Ishikawa (cell line): ENCODE measurements around the gene ZNF672.

Experiments
- CEBPB ChIP-seq: IDR thresholded peaks from 2 replicates; pipeline ENCODE4 v1.6.1; 2012
- CREB1 ChIP-seq: IDR thresholded peaks from 2 replicates; pipeline ENCODE4 v1.6.1; 2012; ENCODE audit warnings: low read depth
- EGR1 ChIP-seq: IDR thresholded peaks from 2 replicates; pipeline ENCODE4 v1.6.1; 2012
- EP300 ChIP-seq: IDR thresholded peaks from 2 replicates; pipeline ENCODE4 v1.6.1; 2012; ENCODE audit warnings: borderline replicate concordance
- FOXM1 ChIP-seq: IDR thresholded peaks from 2 replicates; pipeline ENCODE4 v1.6.1; 2012; ENCODE audit warnings: low read depth, borderline replicate concordance
- NFIC ChIP-seq: IDR thresholded peaks from 2 replicates; pipeline ENCODE4 v1.6.1; 2012
- RAD21 ChIP-seq: IDR thresholded peaks from 2 replicates; pipeline ENCODE4 v1.6.1; 2012; ENCODE audit warnings: low read depth
- TAF1 ChIP-seq: IDR thresholded peaks from 2 replicates; pipeline ENCODE4 v1.6.1; 2012; ENCODE audit warnings: low read depth, mild to moderate bottlenecking
- TCF12 ChIP-seq: IDR thresholded peaks from 2 replicates; pipeline ENCODE4 v1.6.1; 2012; ENCODE audit warnings: low read depth
- TEAD4 ChIP-seq: IDR thresholded peaks from 2 replicates; pipeline ENCODE4 v1.6.1; 2012
- YY1 ChIP-seq: IDR thresholded peaks from 2 replicates; pipeline ENCODE4 v1.6.1; 2012; ENCODE audit warnings: low read depth
- ZBTB7A ChIP-seq: IDR thresholded peaks from 2 replicates; pipeline ENCODE4 v1.6.1; 2012; ENCODE audit warnings: low read depth
- TF ChIP-seq, protein P1 (sequence below): IDR thresholded peaks from 2 replicates; pipeline ENCODE4 v1.6.1; 2012
- TF ChIP-seq, protein P2 (sequence below): IDR thresholded peaks from 2 replicates; pipeline ENCODE4 v1.6.1; 2012
- TF ChIP-seq, protein P3 (sequence below): IDR thresholded peaks from 2 replicates; pipeline ENCODE4 v1.6.1; 2012; ENCODE audit warnings: low read depth, mild to moderate bottlenecking

The ZNF672 gene

DNA sequence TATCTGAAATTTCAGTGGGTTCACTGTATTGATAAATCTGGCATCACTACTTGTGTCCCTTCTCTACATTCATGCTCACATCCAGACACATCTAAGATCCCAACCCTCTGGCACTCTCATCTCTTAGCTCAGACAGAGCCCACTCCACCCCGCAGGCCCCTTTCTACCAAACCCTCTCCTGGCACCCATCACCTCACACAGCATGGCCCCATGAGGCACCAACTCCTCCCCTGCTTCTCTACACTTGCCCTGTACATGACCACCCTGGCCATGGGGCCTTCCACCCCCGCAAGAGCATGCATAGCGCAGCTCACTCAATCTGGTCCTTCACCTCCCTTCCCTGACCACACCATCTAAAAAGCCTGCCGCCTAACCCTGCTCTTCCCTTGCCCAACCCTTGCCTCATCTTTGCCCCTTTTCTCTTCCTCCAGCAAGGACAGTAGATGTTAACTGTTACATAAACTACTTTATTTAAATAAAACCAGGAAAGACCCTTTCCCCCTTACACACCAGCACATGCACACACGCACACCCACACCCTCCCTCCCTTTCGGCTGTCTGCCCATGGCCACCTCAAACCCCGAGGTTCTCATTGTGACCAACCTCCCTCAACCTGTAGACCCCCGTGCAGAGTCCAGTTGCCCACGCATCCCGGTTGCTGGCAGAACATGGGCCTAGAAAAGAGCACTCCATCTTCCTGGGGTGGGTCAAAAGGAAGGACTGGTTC lies 27.9 kb upstream of the ZNF672 start:
- TF ChIP-seq CREB1 (no peak), FOXM1 (no peak), RAD21 (no peak), ZBTB7A (no peak), EP300 (no peak), NFIC (no peak), TAF1 (no peak)
- TF ChIP-seq, protein P1, sequence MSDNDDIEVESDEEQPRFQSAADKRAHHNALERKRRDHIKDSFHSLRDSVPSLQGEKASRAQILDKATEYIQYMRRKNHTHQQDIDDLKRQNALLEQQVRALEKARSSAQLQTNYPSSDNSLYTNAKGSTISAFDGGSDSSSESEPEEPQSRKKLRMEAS: no peak
- TF ChIP-seq, protein P2, sequence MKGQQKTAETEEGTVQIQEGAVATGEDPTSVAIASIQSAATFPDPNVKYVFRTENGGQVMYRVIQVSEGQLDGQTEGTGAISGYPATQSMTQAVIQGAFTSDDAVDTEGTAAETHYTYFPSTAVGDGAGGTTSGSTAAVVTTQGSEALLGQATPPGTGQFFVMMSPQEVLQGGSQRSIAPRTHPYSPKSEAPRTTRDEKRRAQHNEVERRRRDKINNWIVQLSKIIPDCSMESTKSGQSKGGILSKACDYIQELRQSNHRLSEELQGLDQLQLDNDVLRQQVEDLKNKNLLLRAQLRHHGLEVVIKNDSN: no peak

DNA sequence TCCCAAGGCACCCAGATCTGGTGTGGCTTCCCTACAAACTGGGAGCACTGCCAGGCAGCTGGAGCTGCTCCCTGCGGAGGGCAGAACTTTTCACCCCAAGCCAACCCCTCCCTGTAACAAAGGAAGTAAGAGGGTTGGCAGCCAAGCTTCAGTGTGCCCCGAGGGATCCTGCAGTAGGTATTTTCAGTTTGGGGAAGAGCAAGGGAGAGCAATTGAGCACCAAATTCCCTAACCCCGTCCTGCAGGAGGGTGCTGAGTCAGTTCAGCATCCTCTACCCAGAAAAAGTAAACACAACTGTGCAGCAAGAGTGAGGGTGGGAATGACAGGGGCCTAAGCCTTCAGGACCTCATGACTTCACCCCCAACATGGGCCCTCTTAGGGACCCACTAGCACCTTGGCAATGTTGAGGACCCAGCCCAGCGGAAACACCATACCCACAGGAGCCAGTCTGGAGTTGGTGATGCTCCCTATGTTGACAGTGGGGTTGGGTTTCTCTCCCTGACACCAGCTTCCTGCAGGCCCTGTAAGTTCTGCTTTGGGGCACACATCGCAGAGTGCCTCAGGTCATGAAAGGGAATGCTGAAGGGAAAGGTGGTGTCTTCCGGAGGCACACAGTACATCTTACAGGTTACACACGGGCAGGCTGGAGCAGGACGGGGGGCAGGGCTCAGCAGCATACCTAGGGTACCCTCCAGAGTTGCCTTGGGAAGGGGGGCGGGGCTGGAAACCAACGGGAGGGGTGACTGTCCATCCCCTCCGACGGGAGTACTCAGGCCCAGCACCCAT lies 27.1 kb upstream of the ZNF672 start:
- TF ChIP-seq, protein P2: no peak
- no peak for TF ChIP-seq CEBPB

DNA sequence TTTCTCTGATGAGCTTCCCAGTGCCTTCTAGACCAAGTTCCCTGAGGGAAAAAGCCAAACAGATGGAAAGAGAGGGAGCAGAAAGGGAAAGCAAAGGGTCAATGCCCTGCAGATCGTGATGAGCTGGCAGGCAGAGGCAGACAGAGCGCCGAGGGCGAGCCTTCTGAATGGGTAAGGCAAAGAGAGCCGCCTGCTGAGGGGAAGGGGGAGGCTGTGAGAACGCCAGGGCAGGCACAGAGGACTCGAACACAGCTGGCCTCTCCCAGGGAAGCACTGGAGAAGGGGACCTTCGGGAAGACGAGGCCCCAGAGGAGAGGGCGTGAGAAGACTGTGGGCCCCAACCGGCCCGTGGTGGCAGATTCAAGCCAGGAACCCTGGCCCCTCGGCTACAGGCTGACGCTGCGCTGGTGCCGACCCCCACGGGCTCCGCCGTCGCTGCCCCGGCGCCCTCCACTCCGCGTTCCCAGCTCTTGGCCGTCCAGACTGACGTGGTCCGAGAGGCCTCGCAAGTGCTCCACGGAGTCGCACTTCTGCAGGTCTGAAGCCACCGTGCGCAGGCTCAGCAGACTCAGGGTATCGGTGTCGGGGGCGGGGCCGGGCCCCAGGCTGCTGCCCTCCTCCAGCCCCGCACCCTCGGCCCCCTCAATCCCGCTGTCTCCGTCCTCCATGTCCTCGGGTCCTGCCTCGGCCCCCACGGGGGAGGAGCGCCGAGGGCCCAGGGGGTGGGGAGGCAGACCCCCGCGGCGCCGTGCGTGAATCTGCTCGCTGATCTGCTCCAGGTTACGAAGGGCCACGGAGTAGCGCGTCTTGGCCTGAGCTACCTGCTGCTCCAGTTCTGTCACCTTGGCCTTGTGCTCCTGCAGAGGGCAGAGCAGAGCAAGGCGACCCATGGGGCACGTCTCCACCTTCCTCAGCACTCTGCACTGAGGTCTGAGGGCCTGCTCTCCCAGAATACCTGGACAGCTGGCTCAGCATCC lies 26.2 kb upstream of the ZNF672 start:
- TF ChIP-seq YY1 (no peak), RAD21 (no peak), ZBTB7A (no peak), NFIC (no peak), EP300 (no peak), FOXM1 (no peak)
- TF ChIP-seq, protein P1: no peak
- TF ChIP-seq, protein P3, sequence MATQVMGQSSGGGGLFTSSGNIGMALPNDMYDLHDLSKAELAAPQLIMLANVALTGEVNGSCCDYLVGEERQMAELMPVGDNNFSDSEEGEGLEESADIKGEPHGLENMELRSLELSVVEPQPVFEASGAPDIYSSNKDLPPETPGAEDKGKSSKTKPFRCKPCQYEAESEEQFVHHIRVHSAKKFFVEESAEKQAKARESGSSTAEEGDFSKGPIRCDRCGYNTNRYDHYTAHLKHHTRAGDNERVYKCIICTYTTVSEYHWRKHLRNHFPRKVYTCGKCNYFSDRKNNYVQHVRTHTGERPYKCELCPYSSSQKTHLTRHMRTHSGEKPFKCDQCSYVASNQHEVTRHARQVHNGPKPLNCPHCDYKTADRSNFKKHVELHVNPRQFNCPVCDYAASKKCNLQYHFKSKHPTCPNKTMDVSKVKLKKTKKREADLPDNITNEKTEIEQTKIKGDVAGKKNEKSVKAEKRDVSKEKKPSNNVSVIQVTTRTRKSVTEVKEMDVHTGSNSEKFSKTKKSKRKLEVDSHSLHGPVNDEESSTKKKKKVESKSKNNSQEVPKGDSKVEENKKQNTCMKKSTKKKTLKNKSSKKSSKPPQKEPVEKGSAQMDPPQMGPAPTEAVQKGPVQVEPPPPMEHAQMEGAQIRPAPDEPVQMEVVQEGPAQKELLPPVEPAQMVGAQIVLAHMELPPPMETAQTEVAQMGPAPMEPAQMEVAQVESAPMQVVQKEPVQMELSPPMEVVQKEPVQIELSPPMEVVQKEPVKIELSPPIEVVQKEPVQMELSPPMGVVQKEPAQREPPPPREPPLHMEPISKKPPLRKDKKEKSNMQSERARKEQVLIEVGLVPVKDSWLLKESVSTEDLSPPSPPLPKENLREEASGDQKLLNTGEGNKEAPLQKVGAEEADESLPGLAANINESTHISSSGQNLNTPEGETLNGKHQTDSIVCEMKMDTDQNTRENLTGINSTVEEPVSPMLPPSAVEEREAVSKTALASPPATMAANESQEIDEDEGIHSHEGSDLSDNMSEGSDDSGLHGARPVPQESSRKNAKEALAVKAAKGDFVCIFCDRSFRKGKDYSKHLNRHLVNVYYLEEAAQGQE: no peak
- TF ChIP-seq, protein P2: no peak

DNA sequence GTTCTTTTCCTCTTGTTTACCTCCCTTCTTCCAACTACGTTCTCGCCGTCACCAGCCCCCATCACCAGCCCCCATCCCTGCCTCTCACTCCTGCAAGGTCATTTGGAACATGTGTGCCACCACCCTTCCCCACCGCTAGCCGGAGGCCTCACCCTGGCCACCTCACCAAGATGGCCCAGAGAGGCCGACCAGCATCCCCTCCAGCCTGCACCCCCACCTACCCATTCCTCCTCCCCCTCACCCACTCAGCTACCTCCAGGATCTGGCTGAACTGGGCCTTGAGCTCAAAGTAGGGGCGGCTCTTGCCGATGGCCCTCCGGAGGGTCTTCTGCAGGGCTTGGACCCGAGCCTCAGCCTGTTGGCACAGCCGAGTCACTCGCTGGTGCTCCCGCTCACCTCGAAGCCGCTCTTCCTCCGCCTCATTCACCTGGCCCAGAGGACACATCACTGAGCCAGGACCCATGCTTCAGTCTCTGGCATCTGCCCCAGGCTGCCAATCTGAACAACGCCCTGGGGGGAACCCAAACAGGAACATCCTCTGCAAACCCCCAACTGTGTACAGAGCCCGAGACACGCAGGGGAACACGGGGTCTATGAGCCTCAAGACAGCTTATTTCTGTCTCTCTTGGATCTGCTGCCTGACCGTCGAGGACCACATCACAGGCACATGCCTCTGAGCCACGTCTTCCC lies 25.1 kb upstream of the ZNF672 start:
- TF ChIP-seq, protein P2: no peak
- TF ChIP-seq FOXM1: no peak
- TF ChIP-seq TAF1: no peak
- no peak for TF ChIP-seq EP300
- TF ChIP-seq TEAD4: no peak
- TF ChIP-seq YY1: no peak
- no peak for TF ChIP-seq RAD21
- TF ChIP-seq CEBPB: no peak
- TF ChIP-seq, protein P1: no peak
- no peak for TF ChIP-seq EGR1
- no peak for TF ChIP-seq TCF12
- TF ChIP-seq NFIC: no peak
- no peak for TF ChIP-seq ZBTB7A
- no peak for TF ChIP-seq CREB1
- TF ChIP-seq, protein P3: no peak
